HG03442 (cell line): ENCODE measurements around the gene CHST4.
"Not testable (repeated sequence)": the region's sequence is repeated elsewhere in the genome, so short reads cannot be mapped to it uniquely, and the experiment has no call there.

Source experiments
- ATAC-seq: cut with Tn5 transposase; IDR thresholded peaks from one replicate; pipeline ENCODE4 v1.9.1; 2021; ENCODE audit warnings: mild to moderate bottlenecking, moderate library complexity; ENCODE audit not compliant: unreplicated experiment

Gene CHST4

GRCh38 chr16:71526111-71526631 is at the start of gene CHST4:
TSS of gene CHST4 (plus strand) at chr16:71526426. CDS start at chr16:71536678, 10,252 bp downstream.
- ATAC-seq: no peak

- ATAC-seq: no peak
These were observed 49.6 kb upstream of the CHST4 start for GRCh38 chr16:71476457-71477124.

- ATAC-seq: no peak
These were observed 46.8 kb upstream of the CHST4 start for GRCh38 chr16:71479420-71479819.

GRCh38 chr16:71480956-71481355 is 45.3 kb upstream of the CHST4 start:
- ATAC-seq: no peak

- no peak for ATAC-seq
These were observed 43.7 kb upstream of the CHST4 start for GRCh38 chr16:71482569-71482968.

- peak; percentile 86 for ATAC-seq
These were observed 42.0 kb upstream of the CHST4 start for GRCh38 chr16:71484006-71484893.

GRCh38 chr16:71489122-71489521 is 37.1 kb upstream of the CHST4 start, which contains the start of gene ZNF19:
TSS of gene ZNF19 (minus strand) at chr16:71489324. CDS start at chr16:71482114, 7,210 bp downstream.
- ATAC-seq: no peak

- ATAC-seq: no peak
These were observed 35.9 kb upstream of the CHST4 start for GRCh38 chr16:71490361-71490760.

GRCh38 chr16:71491054-71491453 is 35.2 kb upstream of the CHST4 start:
- no peak for ATAC-seq

- no peak for ATAC-seq
These were observed 33.4 kb upstream of the CHST4 start for GRCh38 chr16:71492786-71493185.

GRCh38 chr16:71493213-71493612 is 33.0 kb upstream of the CHST4 start:
- no peak for ATAC-seq

- ATAC-seq: no peak
These were observed 28.2 kb upstream of the CHST4 start for GRCh38 chr16:71498031-71498430.

- no peak for ATAC-seq
These were observed 26.4 kb upstream of the CHST4 start for GRCh38 chr16:71499775-71500364.

- no peak for ATAC-seq
These were observed 25.3 kb upstream of the CHST4 start for GRCh38 chr16:71500964-71501363.

GRCh38 chr16:71501547-71501946 is 24.7 kb upstream of the CHST4 start:
- no peak for ATAC-seq

- ATAC-seq: not testable (repeated sequence)
These were observed 22.2 kb upstream of the CHST4 start for GRCh38 chr16:71504051-71504450.

- no peak for ATAC-seq
These were observed 21.3 kb upstream of the CHST4 start for GRCh38 chr16:71504901-71505300.

- ATAC-seq: no peak
These were observed 19.2 kb upstream of the CHST4 start for GRCh38 chr16:71507061-71507460.

- no peak for ATAC-seq
These were observed 12.9 kb upstream of the CHST4 start for GRCh38 chr16:71513302-71513701.

- no peak for ATAC-seq
These were observed 11.8 kb upstream of the CHST4 start for GRCh38 chr16:71514476-71514875.

- ATAC-seq: no peak
These were observed 11.2 kb upstream of the CHST4 start for GRCh38 chr16:71515026-71515425.
